ENCODE data around the gene SERTAD2. TPM values are rescaled to one million over a fixed set of nuclear protein-coding genes. Genes with fewer than 3 reads are reported as not detected.

SERTAD2 gene
- total and polyA plus RNA-seq, 2 experiments from 2014 or later: 6.2 to 6.4 TPM

DNA sequence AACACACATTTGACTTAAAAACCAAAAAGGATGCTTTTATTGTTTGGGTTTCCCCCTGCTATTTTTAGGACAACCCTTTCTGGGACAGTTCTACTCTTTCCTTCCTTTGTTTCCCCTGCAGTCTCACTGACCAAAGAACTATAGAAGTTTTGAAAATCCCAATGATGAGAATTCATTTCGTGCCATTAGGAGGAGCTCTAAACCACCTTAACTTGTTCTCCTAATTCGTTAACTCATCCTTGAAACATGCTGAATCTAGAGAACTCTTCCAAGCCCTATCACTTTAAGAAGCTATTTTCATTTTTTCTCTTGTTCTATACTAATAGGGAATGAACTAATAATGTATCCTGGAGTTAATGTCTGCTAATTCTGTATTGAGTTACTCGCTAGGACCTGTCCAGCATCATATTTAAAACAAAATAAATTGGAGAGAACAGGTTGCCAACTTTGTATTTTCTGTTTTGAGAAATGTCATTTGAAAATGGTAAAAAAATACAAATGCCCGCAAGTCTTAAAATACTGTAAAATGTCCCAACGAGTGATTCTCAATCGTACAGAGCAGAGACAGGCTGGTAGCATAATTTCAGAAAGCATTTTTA, 66.7 kb downstream of the SERTAD2 start:
- H3K9me2 ChIP-seq (ENCODE audit: insufficient read depth): no peaks in the 10 kb centered on the region
- H3K27ac ChIP-seq (ENCODE audit: low read depth): no peak overlapping the region
- Mint-ChIP-seq H3K27me3 (ENCODE audit: insufficient read depth, low read depth, poor library complexity) (no peaks in the 10 kb centered on the region), H3K27ac (no peak overlapping the region), H3K4me3 (no peak overlapping the region), H3K9me3 (no peaks in the 10 kb centered on the region), H3K36me3 (ENCODE audit: low read depth) (peaks cover 9% of the 10 kb centered on the region; the same call in 1 of the 3 replicates), H3K4me1 (no peaks in the 10 kb centered on the region; the same call in 2 of the 3 replicates)
- no peaks in the 10 kb centered on the region; the same call in 1 of the 2 replicates for H3K36me3 ChIP-seq (ENCODE audit: insufficient read depth)
- no peaks in the 10 kb centered on the region for H4K20me1 ChIP-seq (replicated peaks; ENCODE audit: insufficient read depth)
- H3K4me3 ChIP-seq: no peak overlapping the region
- H3F3A ChIP-seq (replicated peaks; ENCODE audit: low read depth): no peaks in the 10 kb centered on the region
- DNase-seq (ENCODE audit: low spot score) (peak; percentile 73), ATAC-seq (peak; percentile 55; the same call in 2 of the 3 replicates)
- H3K79me2 ChIP-seq (replicated peaks; ENCODE audit: insufficient read depth): no peaks in the 10 kb centered on the region
- TF ChIP-seq ZNF114 (CRISPR knock-in tag; IDR thresholded peaks at IDR 0.05) (no peak), CTCF (conservative IDR thresholded peaks at IDR 0.05; ENCODE audit: low read depth in 2 of 2) (peak; percentile 66 to 73)
- H3K27me3 ChIP-seq (ENCODE audit: insufficient read depth): no peaks in the 10 kb centered on the region
- no peaks in the 10 kb centered on the region for H3K4me1 ChIP-seq (ENCODE audit: insufficient read depth)
- H2AFZ ChIP-seq: no peak overlapping the region
- no peak overlapping the region for H3K4me2 ChIP-seq

DNA sequence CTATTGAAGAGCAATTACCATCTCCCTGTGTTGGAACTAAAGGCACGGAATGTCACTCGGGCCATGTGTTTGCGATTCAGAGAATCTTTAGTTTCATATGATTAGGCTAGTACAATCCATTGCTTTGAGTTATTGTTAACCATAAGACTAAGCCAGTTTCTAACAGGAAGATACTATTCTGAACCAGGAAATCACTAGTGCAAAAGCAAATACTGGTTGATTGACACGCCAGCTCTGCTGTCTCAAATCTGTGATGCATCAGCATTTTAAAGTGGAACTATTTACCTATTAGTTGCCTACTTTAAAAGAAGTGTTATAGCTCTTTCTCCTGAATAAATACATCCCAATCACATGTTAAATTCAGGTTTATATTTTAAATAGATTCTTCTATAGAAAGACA, 67.7 kb downstream of the SERTAD2 start:
- H3K27me3 ChIP-seq (ENCODE audit: insufficient read depth): no peaks in the 10 kb centered on the region
- H3K36me3 ChIP-seq (ENCODE audit: insufficient read depth): no peaks in the 10 kb centered on the region
- Mint-ChIP-seq H3K27ac (no peak overlapping the region), H3K9me3 (no peaks in the 10 kb centered on the region), H3K27me3 (ENCODE audit: insufficient read depth, low read depth, poor library complexity) (no peaks in the 10 kb centered on the region), H3K4me3 (no peak overlapping the region), H3K4me1 (no peaks in the 10 kb centered on the region; the same call in 2 of the 3 replicates), H3K36me3 (ENCODE audit: low read depth) (peaks cover 6% of the 10 kb centered on the region; the same call in 2 of the 3 replicates)
- H3K27ac ChIP-seq (ENCODE audit: low read depth): no peak overlapping the region
- DNase-seq (ENCODE audit: low spot score) (no peak), ATAC-seq (no peak)
- no peaks in the 10 kb centered on the region for H3F3A ChIP-seq (replicated peaks; ENCODE audit: low read depth)
- H3K79me2 ChIP-seq (replicated peaks; ENCODE audit: insufficient read depth): no peaks in the 10 kb centered on the region
- H3K4me2 ChIP-seq: no peak overlapping the region
- H3K4me3 ChIP-seq: no peak overlapping the region
- H2AFZ ChIP-seq: no peak overlapping the region
- H4K20me1 ChIP-seq (replicated peaks; ENCODE audit: insufficient read depth): no peaks in the 10 kb centered on the region
- TF ChIP-seq, protein P1, sequence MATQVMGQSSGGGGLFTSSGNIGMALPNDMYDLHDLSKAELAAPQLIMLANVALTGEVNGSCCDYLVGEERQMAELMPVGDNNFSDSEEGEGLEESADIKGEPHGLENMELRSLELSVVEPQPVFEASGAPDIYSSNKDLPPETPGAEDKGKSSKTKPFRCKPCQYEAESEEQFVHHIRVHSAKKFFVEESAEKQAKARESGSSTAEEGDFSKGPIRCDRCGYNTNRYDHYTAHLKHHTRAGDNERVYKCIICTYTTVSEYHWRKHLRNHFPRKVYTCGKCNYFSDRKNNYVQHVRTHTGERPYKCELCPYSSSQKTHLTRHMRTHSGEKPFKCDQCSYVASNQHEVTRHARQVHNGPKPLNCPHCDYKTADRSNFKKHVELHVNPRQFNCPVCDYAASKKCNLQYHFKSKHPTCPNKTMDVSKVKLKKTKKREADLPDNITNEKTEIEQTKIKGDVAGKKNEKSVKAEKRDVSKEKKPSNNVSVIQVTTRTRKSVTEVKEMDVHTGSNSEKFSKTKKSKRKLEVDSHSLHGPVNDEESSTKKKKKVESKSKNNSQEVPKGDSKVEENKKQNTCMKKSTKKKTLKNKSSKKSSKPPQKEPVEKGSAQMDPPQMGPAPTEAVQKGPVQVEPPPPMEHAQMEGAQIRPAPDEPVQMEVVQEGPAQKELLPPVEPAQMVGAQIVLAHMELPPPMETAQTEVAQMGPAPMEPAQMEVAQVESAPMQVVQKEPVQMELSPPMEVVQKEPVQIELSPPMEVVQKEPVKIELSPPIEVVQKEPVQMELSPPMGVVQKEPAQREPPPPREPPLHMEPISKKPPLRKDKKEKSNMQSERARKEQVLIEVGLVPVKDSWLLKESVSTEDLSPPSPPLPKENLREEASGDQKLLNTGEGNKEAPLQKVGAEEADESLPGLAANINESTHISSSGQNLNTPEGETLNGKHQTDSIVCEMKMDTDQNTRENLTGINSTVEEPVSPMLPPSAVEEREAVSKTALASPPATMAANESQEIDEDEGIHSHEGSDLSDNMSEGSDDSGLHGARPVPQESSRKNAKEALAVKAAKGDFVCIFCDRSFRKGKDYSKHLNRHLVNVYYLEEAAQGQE (IDR thresholded peaks at IDR 0.05; ENCODE audit: unreplicated experiment): no peak
- TF ChIP-seq ZNF331 (CRISPR knock-in tag; IDR thresholded peaks at IDR 0.05; ENCODE audit: low read depth): no peak
- no peaks in the 10 kb centered on the region for H3K4me1 ChIP-seq (ENCODE audit: insufficient read depth)
- H3K9me2 ChIP-seq (ENCODE audit: insufficient read depth): no peaks in the 10 kb centered on the region

All from GM23338 (cell line).